MM.1S (cell line): ENCODE results near the gene AURKB.

Experiments used
- EZH2 ChIP-seq: fragments of 300-600 bp; sonication (generic); optimal IDR thresholded peaks from 2 replicates; pipeline ENCODE3; 2017; ENCODE audit warnings: low read depth, mild to moderate bottlenecking, antibody characterized with exemption, low read length, mixed read lengths
- EZH2phosphoT487 ChIP-seq: fragments of 300-600 bp; sonication (generic); IDR thresholded peaks from 2 replicates; pipeline ENCODE4 v1.6.1; 2018; ENCODE audit warnings: antibody characterized with exemption, low read length
- TF ChIP-seq, protein P1 (sequence below): fragments of 300-600 bp; sonication (generic); IDR thresholded peaks from 2 replicates; pipeline ENCODE4 v1.5.1; 2016; ENCODE audit warnings: antibody characterized with exemption, low read length, mixed read lengths

DNA sequence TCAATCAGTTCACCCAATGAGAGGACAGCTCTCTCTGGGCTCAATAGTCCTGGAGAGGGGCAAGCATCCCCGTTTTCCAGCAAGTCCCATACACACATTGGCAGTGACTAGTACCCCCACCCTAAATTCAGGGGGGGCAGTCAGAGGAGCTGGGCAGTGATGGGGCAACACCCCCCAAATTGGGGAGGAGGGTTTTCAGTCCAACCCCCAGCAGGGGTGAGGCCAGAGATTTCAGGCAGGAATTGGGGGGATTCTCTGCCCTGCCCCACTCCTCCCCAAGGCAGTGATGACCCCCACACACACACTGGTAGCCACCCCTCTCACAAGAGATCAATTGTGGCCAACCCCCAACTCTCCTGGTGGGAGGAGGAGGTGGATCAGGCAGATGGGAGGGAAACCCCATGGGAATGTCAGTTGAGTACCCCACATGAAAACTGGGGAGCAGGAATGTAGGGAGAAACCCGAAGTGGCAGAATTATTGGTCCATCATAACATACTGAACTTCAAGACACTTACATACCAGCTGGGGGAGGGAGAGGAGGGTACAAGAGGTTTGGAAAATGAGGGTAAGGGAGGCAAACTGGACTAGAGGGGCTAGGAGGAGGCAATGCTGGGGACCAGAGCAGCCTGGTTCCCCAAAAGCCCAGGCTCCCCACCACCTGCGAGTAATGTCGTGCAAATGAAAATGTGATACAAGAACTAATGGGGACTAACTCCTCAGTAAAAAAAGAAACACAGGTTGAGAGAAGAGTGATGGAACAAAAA lies 50.7 kb downstream of the AURKB start:
- TF ChIP-seq, protein P1, sequence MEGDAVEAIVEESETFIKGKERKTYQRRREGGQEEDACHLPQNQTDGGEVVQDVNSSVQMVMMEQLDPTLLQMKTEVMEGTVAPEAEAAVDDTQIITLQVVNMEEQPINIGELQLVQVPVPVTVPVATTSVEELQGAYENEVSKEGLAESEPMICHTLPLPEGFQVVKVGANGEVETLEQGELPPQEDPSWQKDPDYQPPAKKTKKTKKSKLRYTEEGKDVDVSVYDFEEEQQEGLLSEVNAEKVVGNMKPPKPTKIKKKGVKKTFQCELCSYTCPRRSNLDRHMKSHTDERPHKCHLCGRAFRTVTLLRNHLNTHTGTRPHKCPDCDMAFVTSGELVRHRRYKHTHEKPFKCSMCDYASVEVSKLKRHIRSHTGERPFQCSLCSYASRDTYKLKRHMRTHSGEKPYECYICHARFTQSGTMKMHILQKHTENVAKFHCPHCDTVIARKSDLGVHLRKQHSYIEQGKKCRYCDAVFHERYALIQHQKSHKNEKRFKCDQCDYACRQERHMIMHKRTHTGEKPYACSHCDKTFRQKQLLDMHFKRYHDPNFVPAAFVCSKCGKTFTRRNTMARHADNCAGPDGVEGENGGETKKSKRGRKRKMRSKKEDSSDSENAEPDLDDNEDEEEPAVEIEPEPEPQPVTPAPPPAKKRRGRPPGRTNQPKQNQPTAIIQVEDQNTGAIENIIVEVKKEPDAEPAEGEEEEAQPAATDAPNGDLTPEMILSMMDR: no peak
- TF ChIP-seq EZH2phosphoT487 (no peak), EZH2 (no peak)
